HG02938 (cell line): ENCODE results near the gene CAMTA1.

Experiments used
- ATAC-seq: cut with Tn5 transposase; IDR thresholded peaks from one replicate; pipeline ENCODE4 v1.9.1; 2021; ENCODE audit warnings: mild to moderate bottlenecking, moderate library complexity; ENCODE audit not compliant: unreplicated experiment

Gene CAMTA1

GRCh38 chr1:7263021-7263960, 478.0 kb downstream of the CAMTA1 start:
- no peak for ATAC-seq

GRCh38 chr1:7264101-7264500, 478.8 kb downstream of the CAMTA1 start:
- no peak for ATAC-seq

GRCh38 chr1:7265771-7266371, 480.6 kb downstream of the CAMTA1 start:
- ATAC-seq, result no peak

- ATAC-seq, result no peak
These were observed 481.3 kb downstream of the CAMTA1 start for GRCh38 chr1:7266561-7266960.

GRCh38 chr1:7267493-7267892, 482.2 kb downstream of the CAMTA1 start:
- ATAC-seq, result no peak

GRCh38 chr1:7268983-7269382, 483.7 kb downstream of the CAMTA1 start:
- no peak for ATAC-seq

GRCh38 chr1:7269525-7269924, 484.3 kb downstream of the CAMTA1 start:
- no peak for ATAC-seq

GRCh38 chr1:7274256-7274655, 489.0 kb downstream of the CAMTA1 start:
- ATAC-seq, result no peak

- no peak for ATAC-seq
These were observed 492.8 kb downstream of the CAMTA1 start for GRCh38 chr1:7278045-7278444.

GRCh38 chr1:7278827-7279765, 493.8 kb downstream of the CAMTA1 start:
- ATAC-seq, result no peak

GRCh38 chr1:7279769-7280168, 494.5 kb downstream of the CAMTA1 start:
- ATAC-seq, result no peak

GRCh38 chr1:7280347-7280960, 495.2 kb downstream of the CAMTA1 start:
- no peak for ATAC-seq

GRCh38 chr1:7281821-7282220, 496.6 kb downstream of the CAMTA1 start:
- ATAC-seq, result no peak

- ATAC-seq, result no peak
These were observed 499.7 kb downstream of the CAMTA1 start for GRCh38 chr1:7284839-7285435.

GRCh38 chr1:7285856-7286454, 500.7 kb downstream of the CAMTA1 start:
- no peak for ATAC-seq

GRCh38 chr1:7287013-7287412, 501.8 kb downstream of the CAMTA1 start:
- no peak for ATAC-seq

GRCh38 chr1:7288992-7289391, 503.7 kb downstream of the CAMTA1 start:
- no peak for ATAC-seq

GRCh38 chr1:7289694-7290093, 504.4 kb downstream of the CAMTA1 start:
- ATAC-seq, result no peak

GRCh38 chr1:7290971-7291970, 506.0 kb downstream of the CAMTA1 start:
- no peak for ATAC-seq
